ENCODE measurements around the gene BMP7.

DNA sequence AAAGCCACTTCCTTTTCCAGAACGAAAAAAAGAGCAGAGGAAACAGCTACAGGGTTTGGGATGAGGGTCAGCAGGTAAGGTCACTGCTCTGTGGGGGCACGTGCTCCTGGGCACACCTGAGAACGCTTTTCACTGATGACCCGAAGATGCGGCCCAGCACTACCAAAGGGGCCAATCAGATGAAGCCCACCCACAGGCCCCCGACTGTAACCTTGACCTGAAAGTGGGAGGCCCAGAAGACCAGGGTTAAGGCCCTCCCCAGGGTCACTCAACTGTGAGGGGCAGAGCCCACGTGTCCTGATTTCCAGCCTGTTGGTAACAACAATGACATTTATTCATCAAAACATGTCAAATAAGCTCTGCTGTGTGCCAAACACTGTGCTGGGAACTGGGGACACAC, 108.0 kb downstream of the BMP7 start:
- TF ChIP-seq FOXM1 (IDR thresholded peaks at IDR 0.05; ENCODE audit: low read depth) = no peak
- no peak for TF ChIP-seq FOXM1 (CRISPR knock-in tag; IDR thresholded peaks at IDR 0.05; ENCODE audit: low read depth)
- no peak for TF ChIP-seq BRCA1 (IDR thresholded peaks at IDR 0.05)
- no peak for TF ChIP-seq BRCA1 (CRISPR knock-in tag; IDR thresholded peaks at IDR 0.05)
- no peak for TF ChIP-seq POLR2A (conservative IDR thresholded peaks at IDR 0.05)
- no peak for TF ChIP-seq BCL6 (CRISPR knock-in tag; IDR thresholded peaks at IDR 0.05)
- TF ChIP-seq MAFK (IDR thresholded peaks at IDR 0.05; ENCODE audit: low read length) = no peak
- TF ChIP-seq ZC3H4 (CRISPR knock-in tag; IDR thresholded peaks at IDR 0.05; ENCODE audit: borderline replicate concordance) = no peak
- TF ChIP-seq CHD1 (IDR thresholded peaks at IDR 0.05; ENCODE audit: low read length) = no peak
- TF ChIP-seq ELF4 (CRISPR knock-in tag; IDR thresholded peaks at IDR 0.05) = no peak
- no peak for TF ChIP-seq JUNB (CRISPR knock-in tag; conservative IDR thresholded peaks at IDR 0.05)

Measured in K562 (cell line).